GM18867 (cell line): ENCODE data around the gene KRT4.
"Not testable (repeated sequence)": the region's sequence is repeated elsewhere in the genome, so short reads cannot be mapped to it uniquely, and the experiment has no call there.

Experiments used
- ATAC-seq: cut with Tn5 transposase; IDR thresholded peaks from one replicate; pipeline ENCODE4 v1.9.1; 2021; ENCODE audit warnings: mild to moderate bottlenecking, moderate library complexity; ENCODE audit not compliant: unreplicated experiment

The KRT4 gene

GRCh38 chr12:52795332-52795674 is 18.6 kb downstream of the KRT4 start:
- ATAC-seq = not testable (repeated sequence)

DNA sequence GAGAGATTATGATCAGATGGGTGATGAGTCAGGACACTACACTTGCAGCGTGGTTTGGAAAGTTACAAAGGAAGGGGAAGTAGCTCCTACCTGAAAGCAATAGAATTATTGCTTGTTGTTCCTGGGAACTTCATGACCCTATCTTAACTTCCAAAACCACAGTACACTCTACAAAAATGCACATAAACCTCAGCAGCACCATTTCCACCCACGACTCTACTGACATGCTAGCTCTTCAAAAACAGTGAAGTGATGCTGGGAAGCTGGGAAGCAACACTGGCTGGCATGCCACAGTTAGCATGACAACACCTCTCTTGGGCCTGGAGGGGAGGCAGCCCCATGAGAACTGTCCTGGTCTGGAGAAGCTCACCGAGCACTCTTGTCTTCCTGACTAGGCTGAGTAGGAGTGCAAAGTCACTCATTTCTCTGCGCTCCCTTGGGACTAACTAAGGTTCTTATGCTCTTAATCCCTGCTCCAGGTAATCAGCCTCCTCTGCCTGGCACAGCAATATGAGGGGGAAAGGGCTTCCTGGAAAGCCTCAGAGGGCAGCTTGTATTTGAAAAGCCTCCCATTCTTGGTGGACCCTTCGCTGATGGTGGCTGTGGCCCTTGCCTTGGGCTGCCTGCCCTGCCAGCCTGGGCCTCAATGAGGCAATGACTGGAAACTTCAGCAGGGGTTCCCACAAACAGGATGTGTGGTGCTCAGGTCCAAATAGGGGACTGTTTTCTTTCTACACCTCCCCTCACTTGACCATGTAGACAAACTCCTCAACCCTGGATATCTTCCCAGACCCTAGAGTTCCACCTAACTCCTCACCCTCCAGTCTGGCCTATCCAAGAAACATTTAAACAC is 19.2 kb downstream of the KRT4 start:
- ATAC-seq = no peak

DNA sequence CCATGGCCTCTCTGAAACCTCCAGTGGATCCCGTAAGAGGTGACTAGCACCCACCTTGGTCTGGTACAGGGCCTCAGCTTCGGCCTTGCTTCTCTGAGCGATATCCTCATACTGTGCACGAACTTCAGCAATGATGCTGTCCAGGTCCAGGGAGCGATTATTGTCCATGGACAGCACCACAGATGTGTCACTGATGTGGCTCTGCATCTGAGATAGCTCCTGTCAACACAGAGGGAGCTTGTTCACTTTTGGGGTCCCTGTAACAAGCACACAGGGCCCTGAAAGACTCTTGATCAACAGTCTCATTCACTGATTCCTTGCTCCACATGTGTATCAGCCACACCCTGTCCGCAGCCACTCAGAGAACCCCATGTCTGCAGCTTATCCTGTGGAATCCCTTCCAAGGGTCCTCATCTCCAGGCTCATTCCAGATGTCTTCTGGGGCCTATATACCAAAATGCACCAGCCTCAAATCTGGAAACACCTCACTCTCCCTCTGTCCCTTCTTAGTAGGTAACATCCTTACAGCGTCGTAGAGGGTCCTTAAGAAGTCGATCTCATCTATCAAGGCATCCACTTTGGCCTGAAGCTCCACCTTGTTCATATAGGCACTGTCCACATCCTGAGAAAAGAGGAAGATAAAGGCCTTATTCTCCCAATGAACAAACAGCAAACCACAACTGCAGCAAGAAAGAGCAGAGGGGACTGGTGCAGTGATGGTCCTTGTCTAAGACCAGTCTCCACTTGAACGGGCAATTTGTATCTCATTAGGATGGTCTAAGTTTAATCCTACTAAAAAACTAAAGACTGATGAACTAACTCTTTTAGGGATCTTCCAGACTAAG is 21.5 kb downstream of the KRT4 start:
- no peak for ATAC-seq

DNA sequence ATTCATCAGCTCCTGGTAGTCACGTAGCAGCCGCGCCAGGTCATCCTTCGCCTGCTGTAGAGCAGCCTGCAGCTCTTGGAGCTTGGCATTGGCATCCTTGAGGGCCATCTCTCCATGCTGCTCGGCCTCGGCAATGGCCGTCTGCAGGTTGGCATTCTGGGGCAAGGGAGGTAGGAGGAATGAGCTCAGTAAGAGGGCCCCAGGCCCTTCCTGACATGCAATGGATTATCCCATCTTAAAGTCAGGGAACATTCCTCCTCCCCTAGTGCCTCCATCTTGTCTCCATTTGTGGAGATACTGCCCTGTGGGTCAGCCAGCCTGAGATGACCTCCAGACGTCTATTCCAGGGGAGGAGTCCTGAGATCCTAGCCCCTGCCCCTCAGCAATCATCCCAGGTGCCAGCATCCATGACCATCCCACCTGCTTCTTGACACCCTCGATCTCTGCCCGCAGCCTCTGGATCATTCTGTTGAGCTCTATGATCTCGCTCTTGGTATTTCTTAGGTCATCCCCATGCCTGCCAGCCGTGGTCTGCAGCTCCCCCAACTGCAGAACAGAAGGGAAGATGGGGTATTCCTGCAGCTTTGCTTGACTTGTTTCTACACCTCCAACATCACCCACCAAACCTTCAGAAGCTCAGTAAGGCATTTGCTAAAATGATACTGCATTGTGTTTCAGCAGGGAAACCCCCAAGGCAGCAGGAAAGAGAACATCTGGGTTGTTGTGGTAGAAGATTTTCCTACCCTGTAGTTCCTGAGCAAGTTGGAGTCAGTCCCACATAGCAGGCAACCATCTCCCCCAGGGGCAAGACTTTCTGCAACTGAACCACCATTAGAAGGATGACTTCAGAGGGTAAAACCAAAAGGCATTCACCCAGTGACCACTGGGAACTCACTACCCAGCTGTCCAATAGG is 22.4 kb downstream of the KRT4 start:
- ATAC-seq = no peak

GRCh38 chr12:52790427-52791270 is 23.3 kb downstream of the KRT4 start:
- no peak for ATAC-seq

DNA sequence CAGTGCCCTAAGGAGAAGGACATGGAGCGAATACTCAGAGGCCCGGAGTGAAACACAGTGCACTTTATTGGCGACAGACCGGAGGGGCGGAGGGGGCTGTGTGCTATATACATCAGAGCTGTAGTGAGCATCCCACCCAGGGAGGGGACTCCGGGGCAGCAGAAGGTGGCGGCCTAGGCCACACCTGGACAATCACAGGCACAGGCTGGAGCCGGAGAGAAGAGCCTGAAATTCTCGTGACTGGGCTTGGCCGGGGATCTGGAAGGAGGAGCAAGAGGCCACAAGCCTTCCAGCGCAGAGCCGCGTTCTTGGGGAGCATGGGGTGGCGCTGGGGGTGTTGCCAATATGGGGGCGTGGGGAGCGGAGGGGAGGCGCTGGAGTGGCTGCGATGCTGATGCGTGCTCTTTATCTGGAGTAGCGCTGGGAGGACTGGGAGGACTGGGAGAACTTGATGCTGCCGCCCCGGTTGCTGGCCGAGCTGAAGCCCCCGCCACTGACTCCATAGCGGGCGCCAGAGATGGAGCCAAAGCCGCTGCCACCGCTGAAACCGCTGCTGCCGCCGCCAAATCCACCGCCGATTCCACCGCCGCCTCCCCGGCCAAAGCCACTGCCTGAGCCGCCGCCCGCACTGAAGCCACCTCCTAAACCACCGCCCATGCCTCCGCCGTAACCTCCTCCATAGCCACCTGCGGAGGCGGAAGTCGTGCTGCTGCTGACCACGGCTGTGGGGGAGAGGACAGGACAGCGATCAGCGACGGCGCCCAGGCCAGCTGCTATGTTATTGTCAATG is 24.1 kb downstream of the KRT4 start:
- ATAC-seq = no peak

- ATAC-seq = no peak
Observed at GRCh38 chr12:52788876-52789636, 24.9 kb downstream of the KRT4 start.

GRCh38 chr12:52788192-52788875 is 25.6 kb downstream of the KRT4 start:
- ATAC-seq = no peak

DNA sequence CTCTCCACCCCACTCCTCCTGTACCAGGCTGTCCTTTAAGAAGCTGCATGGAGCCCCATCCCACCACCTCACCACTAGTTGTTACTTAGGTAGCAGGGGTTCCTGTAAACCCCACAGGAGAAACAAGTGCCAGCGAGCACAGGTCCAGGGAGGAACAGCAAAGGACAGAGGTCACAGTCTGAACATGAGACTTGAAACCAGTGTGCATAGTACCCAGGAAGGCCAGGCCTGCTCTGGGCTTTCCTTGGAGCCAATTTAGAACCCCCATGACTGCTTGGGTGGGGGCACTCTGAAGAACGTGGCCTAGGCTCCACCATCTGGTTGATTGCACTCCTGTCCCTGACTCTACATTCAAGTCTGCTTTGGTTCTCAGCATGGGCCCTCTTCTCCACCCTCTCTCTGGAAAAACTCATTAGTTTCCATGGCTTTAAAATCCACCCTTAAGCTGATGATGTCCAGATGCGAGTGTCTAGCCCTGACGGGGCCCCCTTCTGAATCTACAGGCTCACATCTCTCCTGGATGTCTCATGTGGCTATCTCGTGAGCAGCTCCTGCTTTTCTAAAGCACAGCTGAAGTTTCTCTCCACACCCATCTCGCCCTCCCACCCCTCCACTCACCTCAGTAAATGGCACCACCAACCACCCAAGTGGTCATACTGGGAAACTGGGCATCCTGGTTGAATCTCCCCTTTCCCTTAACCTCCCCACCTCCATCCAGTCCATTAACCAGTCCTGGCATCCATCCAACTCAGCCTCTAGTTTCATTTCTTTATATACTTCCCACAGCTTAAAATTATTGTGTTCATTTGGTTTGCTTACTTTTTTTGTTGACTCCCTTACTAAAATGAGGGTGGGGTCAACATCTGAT is 26.4 kb downstream of the KRT4 start:
- no peak for ATAC-seq

- ATAC-seq = no peak
Observed at GRCh38 chr12:52784909-52785308, 29.0 kb downstream of the KRT4 start.

- ATAC-seq = no peak
Observed at GRCh38 chr12:52783563-52784316, 30.2 kb downstream of the KRT4 start.

GRCh38 chr12:52782502-52782901 is 31.4 kb downstream of the KRT4 start:
- ATAC-seq = no peak

GRCh38 chr12:52781399-52782082 is 32.4 kb downstream of the KRT4 start:
- no peak for ATAC-seq

GRCh38 chr12:52779914-52780313 is 34.0 kb downstream of the KRT4 start:
- ATAC-seq = no peak

DNA sequence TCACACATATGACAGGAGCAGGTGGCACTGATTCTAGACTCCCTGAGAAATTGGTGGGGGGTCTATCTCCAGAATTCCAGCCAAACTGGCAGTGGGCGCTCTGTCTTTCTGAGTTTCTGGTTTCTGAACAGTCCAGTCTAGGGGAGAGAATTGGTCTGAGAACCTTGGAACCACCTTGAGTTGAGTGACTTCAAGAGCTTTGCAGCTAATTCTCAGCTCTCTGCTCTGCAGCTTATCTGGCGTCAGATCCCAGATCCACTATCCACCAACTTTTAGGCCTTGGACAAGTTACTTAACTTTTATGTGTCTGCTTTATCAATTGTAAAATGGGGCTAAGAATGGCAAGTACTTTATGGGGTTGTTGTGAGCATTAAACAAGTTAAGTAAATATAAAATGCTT is 35.1 kb downstream of the KRT4 start:
- ATAC-seq = no peak

GRCh38 chr12:52777566-52777965 is 36.4 kb downstream of the KRT4 start:
- no peak for ATAC-seq
